ENCODE results near the gene LAD1. TPM values are rescaled to one million over a fixed set of nuclear protein-coding genes. Genes with fewer than 3 reads are reported as not detected.

Gene LAD1
- total and polyA plus RNA-seq, 9 of the 15 experiments (the other 6 are each of a cell fraction or from before 2014, with no cell fraction given) = 0.31 TPM; not detected in 8

GRCh38 chr1:201405484-201405831 lies 6.3 kb upstream of the LAD1 start (continued):
- TF ChIP-seq TCFL5 (CRISPR knock-in tag; conservative IDR thresholded peaks at IDR 0.05) = no peak

GRCh38 chr1:201404722-201405483 lies 5.8 kb upstream of the LAD1 start:
- Histone ChIP-seq H3K4me3 (no peak overlapping the region), H2AFZ (ENCODE audit: low read depth, low read length) (no peak overlapping the region), H3K9me3 (replicated peaks; ENCODE audit: control insufficient read depth, insufficient read depth, low read depth, low read length) (no peaks in the 10 kb centered on the region), H3K9ac (ENCODE audit: insufficient read depth in 1 of 2, low read depth in 2 of 2, low read length in 2 of 2) (no peak overlapping the region), H3K27me3 (ENCODE audit: control insufficient read depth in 2 of 2, insufficient read depth in 2 of 2, low read length in 2 of 2) (peaks cover 27 to 65% of the 10 kb centered on the region in 2 experiments), H3K9me1 (ENCODE audit: control insufficient read depth, insufficient read depth, low read length) (no peaks in the 10 kb centered on the region), H4K20me1 (replicated peaks; ENCODE audit: control insufficient read depth, insufficient read depth, low read length) (peaks cover 22% of the 10 kb centered on the region), H3K79me2 (ENCODE audit: control insufficient read depth, insufficient read depth, low read length) (no peaks in the 10 kb centered on the region), H3K36me3 (ENCODE audit: control insufficient read depth, insufficient read depth, low read length) (no peaks in the 10 kb centered on the region), H3K27ac (ENCODE audit: extremely low read depth, low read depth, low read length) (no peak overlapping the region), H3K4me1 (replicated peaks in 1 of 2; ENCODE audit: control insufficient read depth in 2 of 2, insufficient read depth in 2 of 2, low read length in 2 of 2) (no peaks in the 10 kb centered on the region), H3K4me2 (ENCODE audit: insufficient read depth, low read length) (no peak overlapping the region)
- DNase-seq (ENCODE audit: extremely low read depth in 1 of 4, low spot score in 3 of 4) (no peak), ATAC-seq (no peak), FAIRE-seq (no peak)
- in situ Hi-C loops (cut with MboI) (no loop called here), intact Hi-C loops (cut with micrococcal nuclease) (no loop called here)
- ChIA-PET POLR2A (interaction anchor here (0.6 to 1.1 kb wide), 3 partner anchors 46 to 89 kb away, joined by 3 to 5 read pairs (median 3); no protein-coding TSS in a partner anchor), CTCF (ENCODE audit: low intra/inter-chr PET ratio) (no interaction called here)
- BruUV-seq (replicated peaks) = no TSS peak
- TF ChIP-seq RBM34 (IDR thresholded peaks at IDR 0.05; ENCODE audit: borderline replicate concordance, insufficient read depth, low read length) (no peak), ZKSCAN3 (CRISPR knock-in tag; IDR thresholded peaks at IDR 0.05) (no peak), PBX2 (CRISPR knock-in tag; IDR thresholded peaks at IDR 0.05; ENCODE audit: low read depth) (no peak), PBX2 (tag; conservative IDR thresholded peaks at IDR 0.05; ENCODE audit: low read depth) (no peak), ELF2 (CRISPR knock-in tag; IDR thresholded peaks at IDR 0.05) (no peak), YBX1 (IDR thresholded peaks at IDR 0.05) (no peak), MBD2 (IDR thresholded peaks at IDR 0.05; ENCODE audit: borderline replicate concordance, low read depth) (no peak), ZNF280B (CRISPR knock-in tag; IDR thresholded peaks at IDR 0.05) (no peak), NBN (IDR thresholded peaks at IDR 0.05; ENCODE audit: low read depth) (no peak)
- WGBS (ENCODE audit: insufficient coverage, low coverage, missing lambda C conversion rate) = 0% methylated on average over 11 of the region's 11 CpGs

Measured in K562 (cell line).